MV-4-11 (cell line): ENCODE data around the gene SLC38A5.

ENCODE experiments used
- DNase-seq: peaks from one replicate; lab custom pipeline; 2025; lab: John Stamatoyannopoulos, UW

Gene SLC38A5

GRCh38 chrX:48470110-48470832 lies at the start of gene SLC38A5:
Gene SLC38A5, minus strand, starts transcription at chrX:48470260. Its CDS starts 2,336 bp downstream, at chrX:48467924.
- DNase-seq: no peak

GRCh38 chrX:48519481-48519880 lies 49.4 kb upstream of the SLC38A5 start:
- peak; percentile 30 for DNase-seq

GRCh38 chrX:48516987-48517386 lies 46.9 kb upstream of the SLC38A5 start:
- no peak for DNase-seq

GRCh38 chrX:48516285-48516684 lies 46.2 kb upstream of the SLC38A5 start:
- DNase-seq: no peak

GRCh38 chrX:48515842-48516241 lies 45.8 kb upstream of the SLC38A5 start:
- DNase-seq: no peak

- DNase-seq: no peak
Measured at GRCh38 chrX:48514868-48515460, 44.9 kb upstream of the SLC38A5 start.

GRCh38 chrX:48514126-48514806 lies 44.2 kb upstream of the SLC38A5 start:
- DNase-seq: no peak

GRCh38 chrX:48513670-48514069 lies 43.6 kb upstream of the SLC38A5 start:
- DNase-seq: no peak

- no peak for DNase-seq
Measured at GRCh38 chrX:48512371-48512935, 42.4 kb upstream of the SLC38A5 start.

- no peak for DNase-seq
Measured at GRCh38 chrX:48511560-48511959, 41.5 kb upstream of the SLC38A5 start.

- no peak for DNase-seq
Measured at GRCh38 chrX:48509619-48510018, 39.6 kb upstream of the SLC38A5 start.

- no peak for DNase-seq
Measured at GRCh38 chrX:48509245-48509590, 39.2 kb upstream of the SLC38A5 start.

GRCh38 chrX:48508400-48509244 lies 38.6 kb upstream of the SLC38A5 start, which contains the start of gene PORCN:
Gene PORCN, plus strand, starts transcription at chrX:48508992. Its CDS starts 829 bp downstream, at chrX:48509821.
- peak; percentile 40 for DNase-seq

- DNase-seq: no peak
Measured at GRCh38 chrX:48507246-48507645, 37.2 kb upstream of the SLC38A5 start.

- DNase-seq: peak; percentile 0
Measured at GRCh38 chrX:48505481-48505880, 35.4 kb upstream of the SLC38A5 start.

GRCh38 chrX:48504261-48504660 lies 34.2 kb upstream of the SLC38A5 start:
- DNase-seq: no peak

GRCh38 chrX:48498374-48498809 lies 28.3 kb upstream of the SLC38A5 start:
- DNase-seq: peak; percentile 26

GRCh38 chrX:48497871-48498270 lies 27.8 kb upstream of the SLC38A5 start:
- no peak for DNase-seq

GRCh38 chrX:48496660-48497059 lies 26.6 kb upstream of the SLC38A5 start:
- no peak for DNase-seq

- peak; percentile 32 for DNase-seq
Measured at GRCh38 chrX:48493890-48494364, 23.9 kb upstream of the SLC38A5 start.

GRCh38 chrX:48492293-48492910 lies 22.3 kb upstream of the SLC38A5 start:
- peak; percentile 77 for DNase-seq
